H1 (cell line): ENCODE data around the gene DTNB. TPM values are rescaled to one million over a fixed set of nuclear protein-coding genes. Genes with fewer than 3 reads are reported as not detected.

Source experiments
- GTF2F1 ChIP-seq: IDR thresholded peaks from 2 replicates; pipeline ENCODE4 v1.6.1; 2012; ENCODE audit warnings: low read depth, low read length, improper control_type of control experiment, borderline replicate concordance
- POU5F1 ChIP-seq: IDR thresholded peaks from 2 replicates; pipeline ENCODE4 v1.6.1; 2011; ENCODE audit warnings: low read depth, mild to moderate bottlenecking, low read length, moderate library complexity
- SIRT6 ChIP-seq: IDR thresholded peaks from one replicate; pipeline ENCODE4 v1.7.1; 2012; ENCODE audit warnings: low read length, inconsistent platforms
- SP1 ChIP-seq: IDR thresholded peaks from 2 replicates; pipeline ENCODE4 v1.6.1; 2011; ENCODE audit warnings: low read depth, low read length
- TBP ChIP-seq: IDR thresholded peaks from 2 replicates; pipeline ENCODE4 v1.6.1; 2011; ENCODE audit warnings: low read depth, low read length, improper control_type of control experiment
- polyA plus RNA-seq, 7 experiments: library from polyadenylated mRNA; depleted of rRNA in 3 of 7; stranded (reverse) in 5 of 7; unstranded in 2 of 7; fragments of >200 nt in 5 of 7; fragments of 200-250 nt in 2 of 7; gene quantifications; 1 replicate in 5 of 7; 2 replicates in 1 of 7; 4 replicates in 1 of 7; pipeline versions ENCODE4 v1.2.1 to v1.2.3, GENCODE V29; 2011 to 2013; ENCODE audit warnings: missing spikeins in 2 of 7, mixed read lengths in 2 of 7
- total RNA-seq: library from RNA; stranded (reverse); fragmentation: NEBNext Ultra II Directional; extraction: Animal tissue kit (Norgen Biotek cat#: 25700); gene quantifications from 2 replicates; pipeline ENCODE4 v1.2.1, GENCODE V29; 2021
- TF ChIP-seq, protein P1 (sequence below): fragments of 300-600 bp; sonication (generic); IDR thresholded peaks from 2 replicates; pipeline ENCODE4 v1.7.1; 2012; ENCODE audit warnings: low read length, moderate library complexity, mild to moderate bottlenecking, inconsistent platforms; ENCODE audit not compliant: insufficient replicate concordance
- TF ChIP-seq, protein P2 (sequence below): IDR thresholded peaks from 2 replicates; pipeline ENCODE4 v1.6.1; 2011; ENCODE audit warnings: low read depth, mild to moderate bottlenecking, low read length; ENCODE audit not compliant: insufficient read depth

The DTNB gene
- total and polyA plus RNA-seq, 2 of the 8 experiments (the other 6 are each of a cell fraction or from before 2014, with no cell fraction given) = 39.6 to 49.5 TPM

GRCh38 chr2:25585189-25585588 lies 88.2 kb downstream of the DTNB start (continued):
- TF ChIP-seq, protein P1, sequence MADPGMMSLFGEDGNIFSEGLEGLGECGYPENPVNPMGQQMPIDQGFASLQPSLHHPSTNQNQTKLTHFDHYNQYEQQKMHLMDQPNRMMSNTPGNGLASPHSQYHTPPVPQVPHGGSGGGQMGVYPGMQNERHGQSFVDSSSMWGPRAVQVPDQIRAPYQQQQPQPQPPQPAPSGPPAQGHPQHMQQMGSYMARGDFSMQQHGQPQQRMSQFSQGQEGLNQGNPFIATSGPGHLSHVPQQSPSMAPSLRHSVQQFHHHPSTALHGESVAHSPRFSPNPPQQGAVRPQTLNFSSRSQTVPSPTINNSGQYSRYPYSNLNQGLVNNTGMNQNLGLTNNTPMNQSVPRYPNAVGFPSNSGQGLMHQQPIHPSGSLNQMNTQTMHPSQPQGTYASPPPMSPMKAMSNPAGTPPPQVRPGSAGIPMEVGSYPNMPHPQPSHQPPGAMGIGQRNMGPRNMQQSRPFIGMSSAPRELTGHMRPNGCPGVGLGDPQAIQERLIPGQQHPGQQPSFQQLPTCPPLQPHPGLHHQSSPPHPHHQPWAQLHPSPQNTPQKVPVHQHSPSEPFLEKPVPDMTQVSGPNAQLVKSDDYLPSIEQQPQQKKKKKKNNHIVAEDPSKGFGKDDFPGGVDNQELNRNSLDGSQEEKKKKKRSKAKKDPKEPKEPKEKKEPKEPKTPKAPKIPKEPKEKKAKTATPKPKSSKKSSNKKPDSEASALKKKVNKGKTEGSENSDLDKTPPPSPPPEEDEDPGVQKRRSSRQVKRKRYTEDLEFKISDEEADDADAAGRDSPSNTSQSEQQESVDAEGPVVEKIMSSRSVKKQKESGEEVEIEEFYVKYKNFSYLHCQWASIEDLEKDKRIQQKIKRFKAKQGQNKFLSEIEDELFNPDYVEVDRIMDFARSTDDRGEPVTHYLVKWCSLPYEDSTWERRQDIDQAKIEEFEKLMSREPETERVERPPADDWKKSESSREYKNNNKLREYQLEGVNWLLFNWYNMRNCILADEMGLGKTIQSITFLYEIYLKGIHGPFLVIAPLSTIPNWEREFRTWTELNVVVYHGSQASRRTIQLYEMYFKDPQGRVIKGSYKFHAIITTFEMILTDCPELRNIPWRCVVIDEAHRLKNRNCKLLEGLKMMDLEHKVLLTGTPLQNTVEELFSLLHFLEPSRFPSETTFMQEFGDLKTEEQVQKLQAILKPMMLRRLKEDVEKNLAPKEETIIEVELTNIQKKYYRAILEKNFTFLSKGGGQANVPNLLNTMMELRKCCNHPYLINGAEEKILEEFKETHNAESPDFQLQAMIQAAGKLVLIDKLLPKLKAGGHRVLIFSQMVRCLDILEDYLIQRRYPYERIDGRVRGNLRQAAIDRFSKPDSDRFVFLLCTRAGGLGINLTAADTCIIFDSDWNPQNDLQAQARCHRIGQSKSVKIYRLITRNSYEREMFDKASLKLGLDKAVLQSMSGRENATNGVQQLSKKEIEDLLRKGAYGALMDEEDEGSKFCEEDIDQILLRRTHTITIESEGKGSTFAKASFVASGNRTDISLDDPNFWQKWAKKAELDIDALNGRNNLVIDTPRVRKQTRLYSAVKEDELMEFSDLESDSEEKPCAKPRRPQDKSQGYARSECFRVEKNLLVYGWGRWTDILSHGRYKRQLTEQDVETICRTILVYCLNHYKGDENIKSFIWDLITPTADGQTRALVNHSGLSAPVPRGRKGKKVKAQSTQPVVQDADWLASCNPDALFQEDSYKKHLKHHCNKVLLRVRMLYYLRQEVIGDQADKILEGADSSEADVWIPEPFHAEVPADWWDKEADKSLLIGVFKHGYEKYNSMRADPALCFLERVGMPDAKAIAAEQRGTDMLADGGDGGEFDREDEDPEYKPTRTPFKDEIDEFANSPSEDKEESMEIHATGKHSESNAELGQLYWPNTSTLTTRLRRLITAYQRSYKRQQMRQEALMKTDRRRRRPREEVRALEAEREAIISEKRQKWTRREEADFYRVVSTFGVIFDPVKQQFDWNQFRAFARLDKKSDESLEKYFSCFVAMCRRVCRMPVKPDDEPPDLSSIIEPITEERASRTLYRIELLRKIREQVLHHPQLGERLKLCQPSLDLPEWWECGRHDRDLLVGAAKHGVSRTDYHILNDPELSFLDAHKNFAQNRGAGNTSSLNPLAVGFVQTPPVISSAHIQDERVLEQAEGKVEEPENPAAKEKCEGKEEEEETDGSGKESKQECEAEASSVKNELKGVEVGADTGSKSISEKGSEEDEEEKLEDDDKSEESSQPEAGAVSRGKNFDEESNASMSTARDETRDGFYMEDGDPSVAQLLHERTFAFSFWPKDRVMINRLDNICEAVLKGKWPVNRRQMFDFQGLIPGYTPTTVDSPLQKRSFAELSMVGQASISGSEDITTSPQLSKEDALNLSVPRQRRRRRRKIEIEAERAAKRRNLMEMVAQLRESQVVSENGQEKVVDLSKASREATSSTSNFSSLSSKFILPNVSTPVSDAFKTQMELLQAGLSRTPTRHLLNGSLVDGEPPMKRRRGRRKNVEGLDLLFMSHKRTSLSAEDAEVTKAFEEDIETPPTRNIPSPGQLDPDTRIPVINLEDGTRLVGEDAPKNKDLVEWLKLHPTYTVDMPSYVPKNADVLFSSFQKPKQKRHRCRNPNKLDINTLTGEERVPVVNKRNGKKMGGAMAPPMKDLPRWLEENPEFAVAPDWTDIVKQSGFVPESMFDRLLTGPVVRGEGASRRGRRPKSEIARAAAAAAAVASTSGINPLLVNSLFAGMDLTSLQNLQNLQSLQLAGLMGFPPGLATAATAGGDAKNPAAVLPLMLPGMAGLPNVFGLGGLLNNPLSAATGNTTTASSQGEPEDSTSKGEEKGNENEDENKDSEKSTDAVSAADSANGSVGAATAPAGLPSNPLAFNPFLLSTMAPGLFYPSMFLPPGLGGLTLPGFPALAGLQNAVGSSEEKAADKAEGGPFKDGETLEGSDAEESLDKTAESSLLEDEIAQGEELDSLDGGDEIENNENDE = no peak
- TF ChIP-seq SP1 = no peak
- no peak for TF ChIP-seq SIRT6
- no peak for TF ChIP-seq TBP
- TF ChIP-seq, protein P2, sequence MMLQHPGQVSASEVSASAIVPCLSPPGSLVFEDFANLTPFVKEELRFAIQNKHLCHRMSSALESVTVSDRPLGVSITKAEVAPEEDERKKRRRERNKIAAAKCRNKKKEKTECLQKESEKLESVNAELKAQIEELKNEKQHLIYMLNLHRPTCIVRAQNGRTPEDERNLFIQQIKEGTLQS = no peak
- no peak for TF ChIP-seq GTF2F1
- no peak for TF ChIP-seq POU5F1
